Activated naive CD8-positive, alpha-beta T cell treated with anti-CD3 and anti-CD28 coated beads, Interleukin-2, amount 50 U/mL, for 24 hours (primary cell): ENCODE measurements around the gene GNAZ.

Source experiments
- ATAC-seq: fragments of 150-1000 bp; cut with Tn5 transposase; one replicate; pipeline ENCODE4 v1.10.0; 2021
- DNase-seq: peaks from one replicate; pipeline ENCODE4 v3.0.0; 2021
- H3K27ac Mint-ChIP-seq: one replicate; pipeline ENCODE4 v1.8.0; 2021; ENCODE audit warnings: mild to moderate bottlenecking, mixed read lengths
- H3K27me3 Mint-ChIP-seq: one replicate; pipeline ENCODE4 v1.8.0; 2021; ENCODE audit warnings: mixed read lengths
- H3K36me3 Mint-ChIP-seq: one replicate; pipeline ENCODE4 v1.8.0; 2021; ENCODE audit warnings: low read depth, mixed read lengths
- H3K4me1 Mint-ChIP-seq: one replicate; pipeline ENCODE4 v1.8.0; 2021; ENCODE audit warnings: mixed read lengths
- H3K4me3 Mint-ChIP-seq: one replicate; pipeline ENCODE4 v1.8.0; 2021; ENCODE audit warnings: mild to moderate bottlenecking, moderate library complexity, mixed read lengths
- H3K9me3 Mint-ChIP-seq: one replicate; pipeline ENCODE4 v1.8.0; 2021; ENCODE audit warnings: mixed read lengths

Gene GNAZ

DNA sequence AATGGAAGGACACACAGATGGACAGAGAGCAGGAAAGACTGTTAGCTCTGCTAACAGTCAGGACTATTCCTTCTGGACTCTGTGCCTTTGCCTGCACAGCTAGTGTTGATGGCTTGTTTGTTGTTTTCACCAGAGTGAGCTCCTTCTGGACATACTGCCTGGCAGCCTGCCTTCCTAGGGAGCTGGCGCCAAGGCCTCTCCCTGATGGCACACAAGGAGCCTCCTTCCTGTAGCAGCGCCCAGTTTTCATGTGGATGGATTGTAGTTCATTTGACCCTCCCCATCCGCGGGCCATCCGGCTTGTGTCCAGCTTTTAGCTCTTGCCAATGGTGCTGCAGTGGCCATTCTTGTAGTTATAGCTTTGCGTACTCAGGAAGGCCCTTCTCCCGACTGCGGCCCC lies 93.3 kb downstream of the GNAZ start:
- DNase-seq (no peak), ATAC-seq (no peak)
- no peaks in the 10 kb centered on the region for H3K9me3 Mint-ChIP-seq
- no peak overlapping the region for H3K4me3 Mint-ChIP-seq
- no peaks in the 10 kb centered on the region for H3K4me1 Mint-ChIP-seq
- H3K36me3 Mint-ChIP-seq, result no peaks in the 10 kb centered on the region
- no peak overlapping the region for H3K27ac Mint-ChIP-seq
- H3K27me3 Mint-ChIP-seq, result no peaks in the 10 kb centered on the region

DNA sequence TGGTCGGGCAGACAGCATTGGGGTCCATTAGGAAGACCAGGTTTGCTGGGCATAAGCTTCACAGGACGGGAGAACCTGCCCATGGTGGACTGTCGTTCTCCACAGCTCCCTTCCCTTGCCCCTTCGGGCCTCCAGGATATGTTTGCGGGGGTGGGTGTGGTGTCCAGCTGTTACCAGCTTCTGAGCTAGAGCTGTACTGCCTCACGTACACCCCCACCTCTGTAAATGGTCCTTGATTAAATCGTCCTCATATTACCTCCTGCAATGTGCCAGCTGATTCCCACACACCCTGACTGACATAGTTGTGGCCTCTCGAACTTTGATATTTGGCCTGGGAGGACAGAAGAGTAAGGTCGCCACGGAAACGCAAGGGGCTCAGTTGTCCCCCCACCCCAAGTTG lies 93.8 kb downstream of the GNAZ start:
- DNase-seq, result no peak
- ATAC-seq, result no peak
- no peaks in the 10 kb centered on the region for H3K36me3 Mint-ChIP-seq
- no peaks in the 10 kb centered on the region for H3K27me3 Mint-ChIP-seq
- H3K27ac Mint-ChIP-seq, result no peak overlapping the region
- no peak overlapping the region for H3K4me3 Mint-ChIP-seq
- no peaks in the 10 kb centered on the region for H3K9me3 Mint-ChIP-seq
- H3K4me1 Mint-ChIP-seq, result no peaks in the 10 kb centered on the region

GRCh38 chr22:23166042-23166831 lies 95.9 kb downstream of the GNAZ start:
- ATAC-seq (no peak), DNase-seq (no peak)
- no peaks in the 10 kb centered on the region for H3K27me3 Mint-ChIP-seq
- no peaks in the 10 kb centered on the region for H3K4me1 Mint-ChIP-seq
- H3K36me3 Mint-ChIP-seq, result no peaks in the 10 kb centered on the region
- no peaks in the 10 kb centered on the region for H3K9me3 Mint-ChIP-seq
- no peak overlapping the region for H3K4me3 Mint-ChIP-seq
- H3K27ac Mint-ChIP-seq, result no peak overlapping the region

DNA sequence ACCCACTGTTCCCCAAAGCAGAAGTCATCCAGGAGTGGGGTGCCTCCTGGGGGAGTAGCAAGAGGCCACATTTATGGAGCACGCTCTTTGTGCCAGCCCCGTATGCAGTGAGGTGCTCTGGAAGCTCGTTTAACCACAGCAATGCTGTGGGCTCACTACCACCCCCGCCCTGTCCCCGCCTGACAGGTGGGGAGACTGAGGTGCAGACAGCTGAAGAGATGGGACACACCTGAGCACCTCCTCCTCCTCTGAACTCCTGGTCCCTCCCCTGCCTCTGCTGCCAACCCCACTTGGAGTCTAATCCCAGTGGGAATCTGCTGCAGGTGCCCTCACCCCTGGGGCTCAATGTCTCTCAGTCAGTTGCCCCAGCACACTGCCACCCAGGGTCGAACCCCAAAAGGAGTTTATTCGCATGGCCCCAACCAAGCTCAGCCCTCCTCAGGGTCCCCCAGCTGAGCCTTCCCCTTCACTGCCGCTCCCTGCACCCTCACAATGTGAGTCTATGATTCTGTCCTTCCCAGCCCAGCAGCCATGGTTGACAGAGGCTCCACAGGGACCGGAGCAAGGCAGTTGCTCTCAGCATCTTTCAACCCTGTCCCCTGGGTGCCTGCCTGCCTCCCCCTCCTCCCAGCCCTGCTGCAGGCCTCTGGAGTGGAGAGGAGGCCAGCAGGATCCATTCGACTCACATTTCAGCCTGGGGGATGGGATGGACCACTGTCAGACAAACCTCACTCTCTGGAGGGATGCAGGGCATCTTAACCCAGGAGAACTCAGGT lies 96.7 kb downstream of the GNAZ start:
- Mint-ChIP-seq H3K27me3 (no peaks in the 10 kb centered on the region), H3K27ac (no peak overlapping the region), H3K4me1 (no peaks in the 10 kb centered on the region), H3K9me3 (no peaks in the 10 kb centered on the region), H3K4me3 (no peak overlapping the region), H3K36me3 (no peaks in the 10 kb centered on the region)
- ATAC-seq (no peak), DNase-seq (no peak)

DNA sequence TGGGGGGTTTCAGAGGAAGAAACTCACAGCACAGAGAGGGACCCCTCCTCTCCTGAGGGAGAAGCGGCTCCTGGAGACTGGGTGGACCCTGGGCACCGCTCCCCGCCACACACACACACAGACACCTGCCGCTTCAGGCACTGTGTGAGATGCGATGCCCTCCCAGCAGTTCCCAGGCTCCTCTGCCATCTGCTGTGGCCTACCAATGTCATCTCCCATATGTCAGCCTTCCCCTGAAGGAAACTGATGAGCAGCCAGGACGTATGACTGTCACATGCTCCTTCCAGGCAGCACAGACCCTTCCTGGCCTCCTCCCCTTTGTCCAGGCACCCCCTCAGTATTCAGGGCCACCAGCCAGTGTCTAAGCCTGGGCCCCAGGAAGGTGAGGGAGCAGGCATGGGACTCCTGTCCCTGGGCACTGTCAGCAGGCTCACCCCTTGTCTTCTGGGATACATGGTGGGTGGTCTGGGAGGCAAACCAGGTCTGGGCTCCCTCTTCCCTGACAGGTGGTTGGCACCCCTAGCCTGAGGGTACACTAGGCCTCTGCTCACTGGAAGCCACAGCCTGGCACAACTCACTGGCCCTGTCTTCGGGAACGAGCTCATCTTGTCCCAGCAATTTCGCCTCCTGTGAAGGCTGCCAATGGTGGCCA lies 98.2 kb downstream of the GNAZ start:
- H3K4me3 Mint-ChIP-seq, result no peak overlapping the region
- no peaks in the 10 kb centered on the region for H3K4me1 Mint-ChIP-seq
- ATAC-seq (no peak), DNase-seq (no peak)
- H3K27ac Mint-ChIP-seq, result no peak overlapping the region
- no peaks in the 10 kb centered on the region for H3K9me3 Mint-ChIP-seq
- no peaks in the 10 kb centered on the region for H3K36me3 Mint-ChIP-seq
- no peaks in the 10 kb centered on the region for H3K27me3 Mint-ChIP-seq

DNA sequence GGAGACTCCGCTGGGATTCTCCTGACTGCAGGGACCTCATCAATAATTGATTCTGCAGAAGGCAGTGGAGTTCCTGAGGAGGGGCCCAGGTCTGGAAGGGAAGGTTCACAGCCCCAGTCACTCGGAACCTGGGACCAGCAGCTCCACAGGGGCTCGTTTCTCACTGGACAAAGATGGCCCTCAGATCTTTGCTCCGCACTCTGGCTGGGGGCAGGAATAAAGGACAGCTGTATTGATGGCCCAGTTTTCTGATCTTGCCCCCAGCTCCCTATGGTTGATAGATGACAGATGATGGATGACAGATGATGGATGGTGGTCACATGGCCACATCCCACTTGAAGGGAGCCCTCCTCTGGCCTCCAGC lies 98.7 kb downstream of the GNAZ start:
- Mint-ChIP-seq H3K4me1 (no peaks in the 10 kb centered on the region), H3K27me3 (no peaks in the 10 kb centered on the region), H3K36me3 (no peaks in the 10 kb centered on the region), H3K4me3 (no peak overlapping the region), H3K27ac (no peak overlapping the region), H3K9me3 (no peaks in the 10 kb centered on the region)
- DNase-seq, result no peak
- ATAC-seq, result no peak
